Measurements from ENCODE around the gene C21orf91.

The C21orf91 gene

DNA sequence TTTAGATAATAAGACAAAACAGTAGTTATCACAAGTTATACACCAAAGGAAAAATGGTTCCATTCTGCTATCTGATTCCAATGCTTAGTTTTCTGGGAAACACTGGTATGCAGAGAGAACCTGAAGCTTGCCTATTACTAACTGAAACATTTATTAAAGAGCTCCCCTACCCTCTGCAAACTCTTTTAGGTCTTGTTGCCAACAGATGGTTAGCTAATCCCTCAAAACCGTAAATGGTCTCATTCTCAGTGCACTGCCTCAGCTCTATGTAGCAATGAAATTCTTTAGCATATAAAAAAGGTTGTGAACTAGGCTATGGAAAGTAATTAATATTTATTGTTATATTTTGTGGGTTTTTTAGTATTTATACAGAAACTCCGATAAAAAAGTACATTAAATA is 20.4 kb downstream of the C21orf91 start:
- H3K4me3 ChIP-seq (ENCODE audit: low read depth in 1 of 2, low read length in 1 of 2) = no peak overlapping the region
- no peak overlapping the region for H3K27ac ChIP-seq
- H3K9me3 ChIP-seq = no peaks in the 10 kb centered on the region
- TF ChIP-seq, protein P1, sequence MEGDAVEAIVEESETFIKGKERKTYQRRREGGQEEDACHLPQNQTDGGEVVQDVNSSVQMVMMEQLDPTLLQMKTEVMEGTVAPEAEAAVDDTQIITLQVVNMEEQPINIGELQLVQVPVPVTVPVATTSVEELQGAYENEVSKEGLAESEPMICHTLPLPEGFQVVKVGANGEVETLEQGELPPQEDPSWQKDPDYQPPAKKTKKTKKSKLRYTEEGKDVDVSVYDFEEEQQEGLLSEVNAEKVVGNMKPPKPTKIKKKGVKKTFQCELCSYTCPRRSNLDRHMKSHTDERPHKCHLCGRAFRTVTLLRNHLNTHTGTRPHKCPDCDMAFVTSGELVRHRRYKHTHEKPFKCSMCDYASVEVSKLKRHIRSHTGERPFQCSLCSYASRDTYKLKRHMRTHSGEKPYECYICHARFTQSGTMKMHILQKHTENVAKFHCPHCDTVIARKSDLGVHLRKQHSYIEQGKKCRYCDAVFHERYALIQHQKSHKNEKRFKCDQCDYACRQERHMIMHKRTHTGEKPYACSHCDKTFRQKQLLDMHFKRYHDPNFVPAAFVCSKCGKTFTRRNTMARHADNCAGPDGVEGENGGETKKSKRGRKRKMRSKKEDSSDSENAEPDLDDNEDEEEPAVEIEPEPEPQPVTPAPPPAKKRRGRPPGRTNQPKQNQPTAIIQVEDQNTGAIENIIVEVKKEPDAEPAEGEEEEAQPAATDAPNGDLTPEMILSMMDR (IDR thresholded peaks at IDR 0.05) = no peak
- no peaks in the 10 kb centered on the region for H3K36me3 ChIP-seq
- H3K4me1 ChIP-seq (ENCODE audit: control insufficient read depth in 1 of 2, insufficient read depth in 1 of 2, low read depth in 1 of 2, low read length in 1 of 2) = peaks cover 19 to 24% of the 10 kb centered on the region in 2 experiments
- H3K27me3 ChIP-seq = no peaks in the 10 kb centered on the region

DNA sequence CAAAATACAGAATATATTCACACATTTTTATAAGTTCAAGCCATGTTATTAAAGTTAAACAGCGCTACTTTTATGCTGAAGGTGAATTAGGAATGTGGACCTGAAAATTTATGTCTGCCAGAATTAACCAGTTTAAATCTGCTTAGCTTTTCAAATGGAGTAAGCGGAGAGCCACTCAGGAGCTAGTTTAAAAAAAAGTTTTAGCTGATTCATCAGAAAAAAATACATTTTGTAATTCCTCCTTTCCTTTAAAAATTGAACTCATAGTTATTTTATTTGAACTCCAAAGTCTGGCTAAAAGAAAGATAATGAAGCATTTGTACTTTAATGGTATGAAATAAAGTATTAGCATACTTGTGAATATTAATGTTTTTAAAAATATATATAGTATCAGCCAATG is 21.2 kb downstream of the C21orf91 start:
- TF ChIP-seq, protein P1 (IDR thresholded peaks at IDR 0.05) = no peak
- no peaks in the 10 kb centered on the region for H3K27me3 ChIP-seq
- H3K9me3 ChIP-seq = no peaks in the 10 kb centered on the region
- peaks cover 27 to 32% of the 10 kb centered on the region in 2 experiments for H3K4me1 ChIP-seq (ENCODE audit: control insufficient read depth in 1 of 2, insufficient read depth in 1 of 2, low read depth in 1 of 2, low read length in 1 of 2)
- peaks cover 4% of the 10 kb centered on the region for H3K36me3 ChIP-seq
- no peak overlapping the region for H3K27ac ChIP-seq
- no peak overlapping the region for H3K4me3 ChIP-seq (ENCODE audit: low read depth in 1 of 2, low read length in 1 of 2)

DNA sequence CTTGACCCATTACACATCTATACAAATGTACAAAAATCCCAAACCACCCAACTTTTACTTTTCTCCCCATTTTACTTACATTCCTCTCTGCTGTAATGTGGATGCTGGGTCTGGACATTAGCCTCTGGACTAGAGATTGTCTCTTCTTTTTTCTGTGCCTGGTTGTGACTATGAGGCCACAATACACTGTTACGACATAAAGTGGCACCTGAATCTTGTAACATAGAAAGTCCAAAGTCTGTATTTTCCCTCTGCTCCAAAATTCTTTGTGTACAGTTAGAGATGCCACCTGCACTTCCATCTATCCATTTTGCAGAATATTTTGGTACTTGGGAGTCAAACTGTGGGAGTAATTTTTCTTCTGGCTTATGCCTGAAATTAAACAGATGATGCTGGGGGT is 22.7 kb downstream of the C21orf91 start:
- no peak overlapping the region for H3K4me3 ChIP-seq (ENCODE audit: low read depth in 1 of 2, low read length in 1 of 2)
- TF ChIP-seq, protein P1 (IDR thresholded peaks at IDR 0.05) = no peak
- H3K4me1 ChIP-seq (ENCODE audit: control insufficient read depth in 1 of 2, insufficient read depth in 1 of 2, low read depth in 1 of 2, low read length in 1 of 2) = peaks cover 27 to 32% of the 10 kb centered on the region in 2 experiments
- no peaks in the 10 kb centered on the region for H3K9me3 ChIP-seq
- no peaks in the 10 kb centered on the region for H3K27me3 ChIP-seq
- peaks cover 15% of the 10 kb centered on the region for H3K36me3 ChIP-seq
- H3K27ac ChIP-seq = peak overlapping the region; percentile 24

DNA sequence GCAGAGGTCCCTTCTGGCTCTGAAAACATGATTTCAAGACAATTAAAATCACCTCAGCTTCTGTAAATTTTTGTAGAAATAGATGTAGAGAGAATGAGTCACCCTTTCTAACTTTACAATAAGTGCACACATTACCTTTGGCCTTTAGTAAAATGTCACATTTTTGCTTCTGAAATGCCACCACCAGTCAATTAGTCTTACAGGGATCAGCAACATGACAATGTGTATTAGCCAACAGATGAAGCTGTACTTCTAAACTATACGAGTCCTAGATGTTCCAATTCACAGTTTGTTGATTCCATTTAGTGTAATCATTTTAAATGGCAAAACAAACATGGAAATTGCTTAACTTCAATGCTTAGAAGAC is 23.1 kb downstream of the C21orf91 start:
- Histone ChIP-seq H3K9me3 (no peaks in the 10 kb centered on the region), H3K27me3 (no peaks in the 10 kb centered on the region), H3K27ac (peak overlapping the region; percentile 24), H3K4me3 (ENCODE audit: low read depth in 1 of 2, low read length in 1 of 2) (no peak overlapping the region), H3K36me3 (peaks cover 18% of the 10 kb centered on the region), H3K4me1 (ENCODE audit: control insufficient read depth in 1 of 2, insufficient read depth in 1 of 2, low read depth in 1 of 2, low read length in 1 of 2) (peaks cover 27 to 32% of the 10 kb centered on the region in 2 experiments)
- TF ChIP-seq, protein P1 (IDR thresholded peaks at IDR 0.05) = no peak

DNA sequence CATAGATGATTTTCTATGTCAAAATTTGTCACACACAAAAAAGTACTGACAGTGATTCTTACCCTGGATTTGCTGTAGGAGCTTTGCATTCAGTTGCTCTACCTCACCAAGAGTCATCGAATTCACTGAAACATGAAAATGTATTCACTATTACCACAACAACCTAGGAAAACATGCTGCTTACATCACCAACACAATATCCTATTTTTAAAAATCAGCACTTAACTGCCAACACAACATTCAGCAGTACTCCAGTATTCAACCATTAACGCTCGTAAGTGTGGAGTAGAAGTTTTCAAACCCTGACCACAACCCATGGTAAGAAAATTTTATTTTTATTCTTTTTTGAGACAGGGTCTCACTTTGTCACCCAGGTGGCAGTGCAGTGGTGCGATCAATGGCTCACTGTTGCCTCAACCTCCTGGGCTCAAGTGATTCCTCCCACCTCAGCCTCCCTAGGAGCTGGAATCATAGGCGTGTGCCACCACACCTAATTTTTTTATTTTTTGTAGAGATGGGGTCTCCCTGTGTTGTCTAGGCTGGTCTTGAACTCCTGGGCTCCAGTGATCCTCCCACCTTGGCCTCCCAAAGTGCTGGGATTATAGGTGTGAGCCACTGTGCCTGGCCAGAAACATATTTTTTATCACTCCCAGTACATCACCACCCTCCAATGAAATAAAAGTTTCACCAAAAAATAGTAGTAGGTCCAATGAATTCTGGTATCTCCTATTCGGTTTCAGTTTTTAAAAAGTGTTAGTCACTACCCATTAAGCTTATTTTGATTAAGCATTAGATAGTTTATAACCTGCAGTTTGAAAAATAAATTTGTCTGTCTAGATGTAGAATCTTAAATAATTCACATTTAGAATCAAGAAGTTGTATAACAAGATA is 23.8 kb downstream of the C21orf91 start:
- Histone ChIP-seq H3K9me3 (no peaks in the 10 kb centered on the region), H3K27me3 (no peaks in the 10 kb centered on the region), H3K36me3 (peaks cover 18% of the 10 kb centered on the region), H3K4me3 (ENCODE audit: low read depth in 1 of 2, low read length in 1 of 2) (no peak overlapping the region), H3K4me1 (ENCODE audit: control insufficient read depth in 1 of 2, insufficient read depth in 1 of 2, low read depth in 1 of 2, low read length in 1 of 2) (peaks cover 27 to 32% of the 10 kb centered on the region in 2 experiments), H3K27ac (peak overlapping the region; percentile 73)
- TF ChIP-seq, protein P1 (IDR thresholded peaks at IDR 0.05) = no peak

Data from neutrophil (primary cell).